Endothelial cell (in vitro differentiated cells): Measurements from ENCODE around the gene SLC43A3. TPM values are rescaled to one million over a fixed set of nuclear protein-coding genes. Genes with fewer than 3 reads are reported as not detected.

ENCODE experiments used
- DNase-seq: peaks from one replicate; pipeline ENCODE4 v3.0.0; 2021; ENCODE audit warnings: low spot score
- H3K27ac Mint-ChIP-seq: one replicate; pipeline ENCODE4 v1.8.0; 2021; ENCODE audit warnings: mixed read lengths, inconsistent platforms; ENCODE audit not compliant: unreplicated experiment
- H3K27me3 Mint-ChIP-seq: one replicate; pipeline ENCODE4 v1.8.0; 2021; ENCODE audit warnings: mild to moderate bottlenecking, moderate library complexity, mixed read lengths, inconsistent platforms; ENCODE audit not compliant: unreplicated experiment
- H3K36me3 Mint-ChIP-seq: one replicate; pipeline ENCODE4 v1.8.0; 2021; ENCODE audit warnings: mild to moderate bottlenecking, low read depth, mixed read lengths, inconsistent platforms; ENCODE audit not compliant: unreplicated experiment
- H3K4me1 Mint-ChIP-seq: one replicate; pipeline ENCODE4 v1.8.0; 2021; ENCODE audit warnings: mild to moderate bottlenecking, mixed read lengths, inconsistent platforms; ENCODE audit not compliant: unreplicated experiment
- H3K4me3 Mint-ChIP-seq: one replicate; pipeline ENCODE4 v1.8.0; 2021; ENCODE audit warnings: mild to moderate bottlenecking, mixed read lengths, inconsistent platforms; ENCODE audit not compliant: unreplicated experiment
- H3K9me3 Mint-ChIP-seq: one replicate; pipeline ENCODE4 v1.8.0; 2021; ENCODE audit warnings: mixed read lengths, inconsistent platforms; ENCODE audit not compliant: unreplicated experiment
- total RNA-seq: library from RNA; stranded (reverse); fragmentation: NEBNext Ultra II Directional; extraction: Animal tissue kit (Norgen Biotek cat#: 25700); gene quantifications from one replicate; pipeline ENCODE4 v1.2.1, GENCODE V29; 2021; ENCODE audit not compliant: unreplicated experiment
- TF ChIP-seq, protein P1 (sequence below): fragments of 200-600 bp; sonication (generic); IDR thresholded peaks from one replicate; pipeline ENCODE4 v1.5.0; 2021; ENCODE audit warnings: antibody characterized with exemption; ENCODE audit not compliant: unreplicated experiment

Gene SLC43A3
- total RNA-seq, 1 donor from 2014 or later = 17.5 TPM

DNA sequence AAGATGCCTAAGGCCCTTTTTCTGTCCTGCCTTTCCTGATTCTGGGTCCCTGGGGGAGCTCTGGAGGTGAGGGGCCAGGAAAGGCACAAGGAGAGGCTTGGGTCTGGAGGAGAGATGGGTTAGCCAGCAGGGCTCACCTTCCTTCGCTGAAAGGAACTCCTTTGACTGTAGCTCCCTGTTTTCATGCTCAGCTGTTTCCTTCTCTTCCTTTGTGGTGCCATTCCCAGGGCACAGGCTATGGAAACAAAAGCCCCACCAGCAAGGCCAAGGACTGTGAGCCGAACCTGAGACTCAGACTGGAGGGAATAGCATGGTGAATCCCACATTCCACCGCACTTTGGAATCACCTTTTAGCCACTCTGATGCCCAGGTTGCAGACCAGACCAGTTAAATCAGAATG, 10.5 kb downstream of the SLC43A3 start:
- no peak for DNase-seq
- H3K27me3 Mint-ChIP-seq = peaks cover 10% of the 10 kb centered on the region

DNA sequence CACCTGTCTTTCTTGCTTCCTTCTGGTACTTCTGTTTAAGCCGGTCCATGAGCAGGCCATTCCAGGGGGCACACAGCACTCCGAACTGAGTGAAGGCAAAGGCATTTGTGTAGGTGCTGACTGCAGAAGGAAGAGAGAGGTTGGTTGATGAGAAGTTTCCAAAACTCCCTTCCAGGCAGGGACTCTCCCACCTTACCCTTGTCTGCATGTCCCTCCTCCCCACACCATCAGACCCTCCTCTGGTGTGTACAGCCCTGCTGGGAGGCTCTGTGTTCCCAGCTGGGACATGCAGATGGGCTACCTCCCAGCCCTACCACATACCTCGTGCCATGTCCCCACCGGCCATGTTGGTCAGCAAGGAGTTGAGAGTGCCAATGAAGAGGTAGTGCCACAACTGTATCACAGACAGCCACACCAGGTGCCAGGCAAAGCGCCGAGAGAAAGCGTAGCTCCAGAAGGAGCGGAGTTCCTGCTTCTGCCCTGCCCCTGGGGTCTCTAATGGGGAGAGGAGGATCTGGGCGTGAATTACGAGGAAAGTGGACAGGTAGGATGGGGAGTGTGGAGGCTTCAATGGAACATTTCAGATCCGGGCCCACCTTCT, 12.2 kb downstream of the SLC43A3 start:
- TF ChIP-seq, protein P1, sequence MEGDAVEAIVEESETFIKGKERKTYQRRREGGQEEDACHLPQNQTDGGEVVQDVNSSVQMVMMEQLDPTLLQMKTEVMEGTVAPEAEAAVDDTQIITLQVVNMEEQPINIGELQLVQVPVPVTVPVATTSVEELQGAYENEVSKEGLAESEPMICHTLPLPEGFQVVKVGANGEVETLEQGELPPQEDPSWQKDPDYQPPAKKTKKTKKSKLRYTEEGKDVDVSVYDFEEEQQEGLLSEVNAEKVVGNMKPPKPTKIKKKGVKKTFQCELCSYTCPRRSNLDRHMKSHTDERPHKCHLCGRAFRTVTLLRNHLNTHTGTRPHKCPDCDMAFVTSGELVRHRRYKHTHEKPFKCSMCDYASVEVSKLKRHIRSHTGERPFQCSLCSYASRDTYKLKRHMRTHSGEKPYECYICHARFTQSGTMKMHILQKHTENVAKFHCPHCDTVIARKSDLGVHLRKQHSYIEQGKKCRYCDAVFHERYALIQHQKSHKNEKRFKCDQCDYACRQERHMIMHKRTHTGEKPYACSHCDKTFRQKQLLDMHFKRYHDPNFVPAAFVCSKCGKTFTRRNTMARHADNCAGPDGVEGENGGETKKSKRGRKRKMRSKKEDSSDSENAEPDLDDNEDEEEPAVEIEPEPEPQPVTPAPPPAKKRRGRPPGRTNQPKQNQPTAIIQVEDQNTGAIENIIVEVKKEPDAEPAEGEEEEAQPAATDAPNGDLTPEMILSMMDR = no peak
- H3K27ac Mint-ChIP-seq = no peak overlapping the region

More for the DNA sequence above, 10.5 kb downstream of the SLC43A3 start:
- Mint-ChIP-seq H3K4me1 (peaks cover 43% of the 10 kb centered on the region), H3K27ac (peak overlapping the region; percentile 10), H3K4me3 (no peak overlapping the region), H3K9me3 (no peaks in the 10 kb centered on the region), H3K36me3 (peaks cover 27% of the 10 kb centered on the region)
- TF ChIP-seq, protein P1 = no peak

DNA sequence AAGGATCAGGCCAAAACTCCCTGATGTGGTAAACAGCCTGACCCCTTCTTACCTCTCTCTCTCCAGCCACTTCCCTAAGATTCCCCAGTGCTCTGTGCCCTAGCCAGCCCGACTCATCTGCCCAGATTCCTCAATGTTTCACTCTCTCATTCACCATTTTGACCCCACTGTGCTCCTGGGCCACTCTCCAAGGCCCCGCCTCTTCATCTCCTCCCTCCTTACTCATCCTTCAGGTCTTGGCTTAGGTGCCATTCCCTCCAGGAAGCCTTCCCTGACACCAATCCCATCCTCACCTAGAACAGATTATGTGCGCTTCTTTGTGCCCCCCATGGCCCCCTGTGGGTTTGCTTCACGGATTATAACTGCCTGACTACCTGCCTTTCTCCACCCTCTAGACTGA, 13.2 kb downstream of the SLC43A3 start:
- Mint-ChIP-seq H3K4me1 (peaks cover 46% of the 10 kb centered on the region), H3K9me3 (no peaks in the 10 kb centered on the region), H3K27me3 (peaks cover 10% of the 10 kb centered on the region), H3K27ac (peak overlapping the region; percentile 54), H3K36me3 (peaks cover 30% of the 10 kb centered on the region), H3K4me3 (peak overlapping the region; percentile 17)
- TF ChIP-seq, protein P1 = no peak
- DNase-seq = no peak

More for the DNA sequence above, 12.2 kb downstream of the SLC43A3 start:
- no peak for DNase-seq
- H3K4me3 Mint-ChIP-seq = peak overlapping the region; percentile 52
- peaks cover 43% of the 10 kb centered on the region for H3K4me1 Mint-ChIP-seq
- peaks cover 10% of the 10 kb centered on the region for H3K27me3 Mint-ChIP-seq
- H3K9me3 Mint-ChIP-seq = no peaks in the 10 kb centered on the region
- H3K36me3 Mint-ChIP-seq = peaks cover 30% of the 10 kb centered on the region

DNA sequence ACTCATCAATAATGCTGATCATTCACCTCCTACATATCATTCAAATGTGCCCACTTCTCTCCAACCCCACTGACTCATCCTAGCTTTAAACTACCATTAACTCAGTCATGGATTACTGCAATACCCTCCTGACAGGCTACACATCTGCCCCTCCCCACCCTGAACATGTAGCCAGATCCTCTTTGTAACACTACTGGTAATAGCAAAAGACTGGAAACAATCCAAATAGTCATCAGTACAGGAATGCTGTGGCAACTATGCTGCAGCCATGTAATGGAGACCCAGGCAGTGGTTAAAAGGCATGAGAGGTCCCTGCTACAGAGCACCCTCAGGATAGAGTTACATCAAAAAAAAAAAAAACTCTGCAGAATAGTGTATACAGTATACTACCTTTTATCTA, 16.6 kb downstream of the SLC43A3 start:
- H3K4me1 Mint-ChIP-seq = peaks cover 45% of the 10 kb centered on the region
- H3K36me3 Mint-ChIP-seq = peaks cover 38% of the 10 kb centered on the region
- no peak overlapping the region for H3K4me3 Mint-ChIP-seq
- H3K9me3 Mint-ChIP-seq = no peaks in the 10 kb centered on the region
- DNase-seq = no peak
- TF ChIP-seq, protein P1 = no peak
- H3K27me3 Mint-ChIP-seq = peaks cover 4% of the 10 kb centered on the region
- H3K27ac Mint-ChIP-seq = no peak overlapping the region

DNA sequence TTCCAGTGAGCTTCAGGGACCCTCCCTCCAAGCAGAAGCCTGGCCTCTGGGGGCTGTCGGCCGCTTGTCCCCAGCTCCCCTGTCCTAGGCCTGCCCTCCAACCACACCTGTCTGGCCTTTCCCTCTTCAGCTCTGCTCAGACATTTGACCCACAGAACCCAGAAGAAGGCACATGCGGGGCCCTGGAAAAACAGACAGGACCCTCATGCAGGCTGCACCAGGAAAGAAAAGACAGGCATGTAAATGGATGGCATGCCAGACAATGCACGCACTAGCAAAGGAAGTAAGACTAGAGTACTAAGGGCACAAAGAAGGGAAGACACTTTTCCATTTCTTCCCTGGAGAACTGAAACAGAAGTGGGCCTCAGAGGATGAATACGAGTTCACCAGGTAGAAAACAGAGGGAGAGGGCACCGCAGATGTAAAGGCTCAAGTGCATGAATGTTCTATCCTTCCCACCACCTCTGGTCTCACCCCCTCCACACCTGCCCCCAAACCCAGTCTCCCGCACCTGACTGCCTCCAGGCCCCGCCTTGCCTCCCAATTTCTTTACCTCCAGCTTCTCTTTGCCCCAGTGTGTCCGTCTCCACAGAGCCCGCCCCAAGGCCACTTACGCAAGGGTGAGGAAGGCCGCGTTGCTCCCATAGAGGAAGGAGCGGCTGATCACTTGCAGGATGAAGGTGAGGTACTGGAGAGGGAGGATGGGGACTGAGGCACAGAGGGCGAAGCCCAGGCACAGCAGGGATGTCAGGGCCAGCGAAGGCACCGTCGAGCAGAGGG, 17.4 kb downstream of the SLC43A3 start:
- Mint-ChIP-seq H3K36me3 (peaks cover 30% of the 10 kb centered on the region), H3K9me3 (no peaks in the 10 kb centered on the region), H3K4me3 (no peak overlapping the region), H3K27ac (no peak overlapping the region), H3K4me1 (peaks cover 41% of the 10 kb centered on the region), H3K27me3 (peaks cover 4% of the 10 kb centered on the region)
- DNase-seq = no peak
- TF ChIP-seq, protein P1 = no peak
